GM12875 (cell line): ENCODE results near the gene PITPNC1.
"Not testable (repeated sequence)": the region's sequence is repeated elsewhere in the genome, so short reads cannot be mapped to it uniquely, and the experiment has no call there.

Experiments used
- H3K4me3 ChIP-seq: one replicate; pipeline ENCODE4 v1.5.1; 2011; ENCODE audit warnings: low read depth, low read length, control low read depth
- TF ChIP-seq, protein P1 (sequence below): IDR thresholded peaks from 2 replicates; pipeline ENCODE4 v1.5.1; 2011; ENCODE audit warnings: low read depth, mild to moderate bottlenecking, control low read depth, inconsistent platforms, low read length, moderate library complexity, borderline replicate concordance; ENCODE audit not compliant: insufficient read depth

Gene PITPNC1

DNA sequence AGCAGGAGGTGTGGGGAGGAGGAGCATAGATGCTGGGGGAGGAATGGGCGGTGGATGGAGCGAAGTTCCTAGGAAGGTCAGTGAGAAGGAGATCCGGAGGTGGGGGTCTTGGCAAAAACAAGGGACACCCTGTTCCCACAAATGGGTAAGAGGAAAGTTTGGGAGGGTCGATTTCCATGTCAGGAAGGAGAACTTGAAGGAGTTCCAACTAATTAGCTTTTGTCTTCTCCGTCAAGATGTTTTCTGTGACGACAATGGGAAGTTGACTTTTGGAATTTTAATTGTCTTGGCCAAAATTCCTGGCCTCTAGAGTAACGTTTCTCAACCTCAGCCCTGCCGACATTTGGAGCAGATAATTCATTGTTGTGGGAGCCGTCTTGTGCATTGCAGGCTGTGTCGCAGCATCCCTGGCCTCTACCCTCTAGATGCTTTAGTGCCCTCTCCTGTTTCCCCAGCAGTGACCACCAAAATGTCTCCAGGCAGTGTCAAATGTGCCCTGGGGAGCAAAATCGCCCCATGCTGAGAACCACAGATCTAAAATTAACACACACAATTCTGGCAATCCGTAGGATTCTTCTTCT lies 97.1 kb downstream of the PITPNC1 start:
- no peak overlapping the region for H3K4me3 ChIP-seq
- TF ChIP-seq, protein P1, sequence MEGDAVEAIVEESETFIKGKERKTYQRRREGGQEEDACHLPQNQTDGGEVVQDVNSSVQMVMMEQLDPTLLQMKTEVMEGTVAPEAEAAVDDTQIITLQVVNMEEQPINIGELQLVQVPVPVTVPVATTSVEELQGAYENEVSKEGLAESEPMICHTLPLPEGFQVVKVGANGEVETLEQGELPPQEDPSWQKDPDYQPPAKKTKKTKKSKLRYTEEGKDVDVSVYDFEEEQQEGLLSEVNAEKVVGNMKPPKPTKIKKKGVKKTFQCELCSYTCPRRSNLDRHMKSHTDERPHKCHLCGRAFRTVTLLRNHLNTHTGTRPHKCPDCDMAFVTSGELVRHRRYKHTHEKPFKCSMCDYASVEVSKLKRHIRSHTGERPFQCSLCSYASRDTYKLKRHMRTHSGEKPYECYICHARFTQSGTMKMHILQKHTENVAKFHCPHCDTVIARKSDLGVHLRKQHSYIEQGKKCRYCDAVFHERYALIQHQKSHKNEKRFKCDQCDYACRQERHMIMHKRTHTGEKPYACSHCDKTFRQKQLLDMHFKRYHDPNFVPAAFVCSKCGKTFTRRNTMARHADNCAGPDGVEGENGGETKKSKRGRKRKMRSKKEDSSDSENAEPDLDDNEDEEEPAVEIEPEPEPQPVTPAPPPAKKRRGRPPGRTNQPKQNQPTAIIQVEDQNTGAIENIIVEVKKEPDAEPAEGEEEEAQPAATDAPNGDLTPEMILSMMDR, result no peak

DNA sequence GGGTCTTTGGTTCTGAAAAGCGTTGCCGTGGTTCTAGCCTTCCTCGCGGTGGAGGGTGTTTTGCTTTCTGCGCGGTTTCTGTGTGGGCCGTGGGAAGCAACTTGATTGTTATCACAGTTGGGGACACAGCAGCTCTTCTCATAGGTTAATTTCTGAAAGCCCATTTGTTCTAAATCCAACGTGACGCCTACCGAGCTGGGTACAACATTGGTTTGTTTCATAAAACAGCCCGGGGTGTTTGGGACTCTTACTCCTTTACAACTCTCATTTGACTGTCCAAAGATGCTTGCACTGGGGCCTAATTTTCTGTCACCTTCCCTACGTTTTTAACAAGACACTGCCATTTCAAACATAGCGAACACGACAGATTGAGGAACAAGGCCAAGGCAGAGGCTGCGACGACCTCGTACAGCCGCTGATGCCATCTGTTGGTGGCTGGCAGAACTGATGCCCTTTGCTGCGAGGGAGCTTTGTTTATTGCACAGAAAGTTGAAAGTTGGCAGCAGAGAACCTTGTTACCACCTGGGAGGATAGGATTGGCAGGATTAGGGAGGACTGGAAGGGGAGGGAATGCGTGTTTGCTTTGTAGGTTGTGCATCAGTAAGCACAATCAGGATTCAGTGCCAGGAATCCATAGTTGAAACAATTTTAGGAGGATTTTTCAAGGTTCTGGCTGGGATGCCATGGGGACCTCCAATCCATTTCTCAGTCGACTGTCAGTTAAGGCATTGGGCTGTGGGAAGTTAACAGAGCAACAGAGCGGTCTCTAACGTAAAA lies 98.3 kb downstream of the PITPNC1 start:
- TF ChIP-seq, protein P1, result peak; percentile 94
- no peak overlapping the region for H3K4me3 ChIP-seq

DNA sequence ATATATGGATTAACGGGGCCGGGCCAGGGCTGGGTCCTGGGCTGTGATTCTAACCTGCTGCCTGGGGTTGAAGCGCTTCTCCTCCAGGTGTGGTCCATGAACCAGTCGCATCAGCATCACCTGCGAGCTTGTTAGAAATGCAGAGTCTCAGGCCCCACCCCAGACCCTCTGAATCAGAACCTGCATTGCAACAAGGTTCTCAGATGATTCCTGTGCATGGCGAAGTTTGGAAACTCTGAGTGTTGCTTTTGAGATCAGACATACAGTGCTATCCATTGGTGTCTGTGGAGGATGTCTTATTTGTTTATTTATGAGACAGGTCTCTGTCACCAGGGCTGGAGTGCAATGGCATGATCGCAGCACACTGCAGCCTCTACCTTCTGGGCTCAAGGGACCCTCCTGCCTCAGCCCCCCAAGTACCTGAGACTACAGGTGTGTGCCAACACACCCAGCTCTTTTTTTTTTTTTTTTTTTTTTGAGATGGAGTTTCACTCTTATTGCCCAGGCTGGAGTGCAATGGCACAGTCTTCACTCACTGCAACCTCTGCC lies 99.8 kb downstream of the PITPNC1 start:
- no peak overlapping the region for H3K4me3 ChIP-seq

DNA sequence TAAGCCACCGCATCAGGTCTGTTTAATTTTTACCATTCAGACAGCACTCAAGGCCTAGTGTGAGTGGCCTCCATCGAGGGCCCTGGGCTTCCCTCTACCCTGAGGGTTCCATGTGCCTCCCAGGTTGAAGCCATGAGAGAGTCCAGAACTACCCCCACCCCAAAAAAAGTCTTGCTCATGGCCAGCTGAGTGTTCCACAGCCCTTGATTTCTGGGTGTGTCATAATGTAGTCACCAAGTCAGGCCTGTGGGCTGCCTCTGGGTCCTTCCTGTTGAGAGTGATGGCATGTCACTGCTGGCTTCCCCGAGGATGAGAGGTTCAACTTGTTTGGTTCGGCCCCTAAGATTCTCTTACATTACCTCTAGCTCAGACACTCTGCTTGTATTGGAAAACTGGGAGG lies 100.6 kb downstream of the PITPNC1 start:
- no peak overlapping the region for H3K4me3 ChIP-seq
- TF ChIP-seq, protein P1, result no peak

More for the DNA sequence above, 99.8 kb downstream of the PITPNC1 start:
- TF ChIP-seq, protein P1, result no peak

DNA sequence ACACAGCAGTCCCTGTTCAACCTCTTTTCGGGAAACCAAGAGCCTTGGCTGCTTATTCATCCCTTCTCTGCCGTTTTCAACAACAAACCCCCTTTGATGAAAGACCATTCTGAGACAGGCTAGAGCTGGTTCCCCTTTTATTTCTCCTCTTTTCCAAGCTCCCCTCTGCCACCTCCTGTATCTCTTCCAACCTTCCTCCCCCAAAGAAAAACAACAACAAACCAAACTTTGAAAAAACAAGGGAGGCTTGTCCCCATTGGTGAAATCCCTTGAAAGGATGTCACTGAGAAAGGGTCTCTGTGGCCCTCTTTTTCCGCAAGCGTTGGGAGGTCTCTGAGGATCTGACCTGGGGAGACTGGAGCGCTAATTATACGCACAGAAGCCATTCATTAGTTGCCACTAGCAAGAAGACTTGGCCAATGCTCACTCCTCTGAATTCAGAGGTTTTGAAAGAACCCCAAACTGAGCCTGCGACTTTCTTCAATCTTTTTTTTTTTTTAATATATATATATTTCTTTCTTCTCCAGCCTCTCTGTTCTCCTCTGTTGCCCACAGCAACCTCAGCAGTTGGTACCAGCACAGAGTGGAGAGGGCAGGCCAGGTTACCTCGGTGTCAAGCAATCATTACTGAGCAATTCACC lies 101.4 kb downstream of the PITPNC1 start:
- H3K4me3 ChIP-seq, result no peak overlapping the region
- TF ChIP-seq, protein P1, result no peak

DNA sequence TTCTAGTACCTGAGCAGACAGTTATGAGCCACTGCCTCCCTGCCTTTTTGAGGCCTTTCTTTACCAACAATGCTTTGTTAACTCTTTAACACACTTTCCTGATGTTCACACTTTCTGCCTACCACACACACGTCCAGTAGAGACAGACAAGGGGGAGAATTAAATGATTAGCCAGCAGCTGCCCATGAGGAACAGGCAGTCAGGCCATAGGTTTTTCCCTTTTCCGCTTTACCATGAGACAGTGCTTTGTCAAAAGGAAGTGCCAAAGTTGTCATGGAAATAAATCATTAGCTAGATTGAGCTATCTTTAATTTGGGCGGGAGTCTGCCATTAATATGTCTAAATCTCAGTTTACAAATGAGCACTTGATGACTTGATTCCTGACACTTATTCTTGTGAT lies 102.1 kb downstream of the PITPNC1 start:
- TF ChIP-seq, protein P1, result no peak
- H3K4me3 ChIP-seq, result no peak overlapping the region

DNA sequence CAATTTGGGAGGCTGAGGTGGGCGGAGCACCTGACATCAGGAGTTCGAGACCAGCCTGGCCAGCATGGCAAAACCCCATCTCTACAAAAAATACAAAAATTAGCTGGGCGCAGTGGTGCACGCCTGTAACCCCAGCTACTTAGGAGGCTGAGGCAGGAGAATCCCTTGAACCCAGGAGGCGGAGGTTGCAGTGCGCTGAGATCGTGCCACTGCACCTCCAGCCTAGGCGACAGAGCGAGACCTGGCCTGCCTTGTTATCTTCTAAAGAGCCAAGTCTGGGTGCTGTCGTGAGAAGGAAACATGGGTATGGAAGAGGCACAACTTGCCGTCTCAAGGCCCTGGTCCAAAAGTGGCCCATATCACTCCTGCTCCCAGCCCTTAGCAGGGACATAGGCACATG lies 103.9 kb downstream of the PITPNC1 start:
- H3K4me3 ChIP-seq, result not testable (repeated sequence)
